ENCODE data around the gene IFITM1.

- TF ChIP-seq CTCF (IDR thresholded peaks at IDR 0.05), result no peak
- TF ChIP-seq CREM (CRISPR knock-in tag; IDR thresholded peaks at IDR 0.05), result no peak
- TF ChIP-seq ZNF512 (CRISPR knock-in tag; IDR thresholded peaks at IDR 0.05; ENCODE audit: borderline replicate concordance), result no peak
- TF ChIP-seq ARID4B (CRISPR knock-in tag; IDR thresholded peaks at IDR 0.05; ENCODE audit: borderline replicate concordance), result no peak
- TF ChIP-seq SP1 (CRISPR knock-in tag; conservative IDR thresholded peaks at IDR 0.05), result no peak
- TF ChIP-seq IRF2 (CRISPR knock-in tag; IDR thresholded peaks at IDR 0.05; ENCODE audit: borderline replicate concordance, low read depth), result no peak
- TF ChIP-seq FOXP1 (CRISPR knock-in tag; IDR thresholded peaks at IDR 0.05; ENCODE audit: borderline replicate concordance), result no peak
- TF ChIP-seq FOXK1 (CRISPR knock-in tag; IDR thresholded peaks at IDR 0.05), result no peak
- no peak for TF ChIP-seq MAX (CRISPR knock-in tag; IDR thresholded peaks at IDR 0.05)
- TF ChIP-seq ELF4 (CRISPR knock-in tag; IDR thresholded peaks at IDR 0.05; ENCODE audit: low read depth), result no peak
- no peak for TF ChIP-seq AFF4 (CRISPR knock-in tag; IDR thresholded peaks at IDR 0.05; ENCODE audit: borderline replicate concordance)
These were observed 19.8 kb upstream of the IFITM1 start for GRCh38 chr11:293852-294661.
